Retina (tissue), 1 donor: ENCODE results near the gene PAFAH1B2.

Source experiments
- DNase-seq: peaks from one replicate; pipeline ENCODE4 v3.0.0-alpha.2; 2016

Gene PAFAH1B2

DNA sequence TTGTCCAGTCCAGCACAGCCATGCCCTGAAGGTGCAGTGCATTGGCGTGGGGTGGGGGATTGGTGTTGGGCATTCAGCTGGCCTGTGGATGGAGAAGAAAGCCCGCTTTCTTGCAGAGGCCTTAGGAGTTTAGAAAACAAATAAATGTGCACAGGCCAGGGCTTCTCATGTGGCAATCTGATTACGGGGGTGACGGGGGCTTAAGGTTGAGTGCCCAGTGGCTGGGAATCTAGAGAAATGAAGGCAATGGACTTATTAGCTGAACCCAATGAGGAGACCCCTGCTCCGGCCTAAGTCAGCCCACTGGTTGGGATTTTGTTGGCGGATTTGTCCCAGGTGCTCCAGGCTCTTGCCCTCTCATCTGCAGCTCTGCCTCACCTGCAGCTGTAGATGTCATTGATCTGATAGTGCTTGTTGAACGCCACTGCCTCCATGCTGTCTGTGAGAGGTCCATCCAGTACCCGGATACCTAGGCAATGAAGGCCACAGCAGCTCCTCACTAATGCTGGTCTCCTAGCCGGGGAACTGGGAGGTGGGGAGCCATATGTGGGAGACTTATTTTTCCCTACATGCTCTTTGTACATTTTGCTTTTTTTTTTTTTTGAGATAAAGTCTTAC, 81.6 kb downstream of the PAFAH1B2 start:
- no peak for DNase-seq
